CD4-positive, alpha-beta T cell (primary cell): ENCODE measurements around the gene ADGRD1. TPM values are rescaled to one million over a fixed set of nuclear protein-coding genes. Genes with fewer than 3 reads are reported as not detected.
"Not testable (repeated sequence)": the region's sequence is repeated elsewhere in the genome, so short reads cannot be mapped to it uniquely, and the experiment has no call there.

ENCODE experiments used
- ATAC-seq: fragments of 200-7000 bp; cut with Tn5 transposase; one replicate; pipeline ENCODE4 v1.10.0; 2022; ENCODE audit warnings: mild to moderate bottlenecking; ENCODE audit not compliant: poor library complexity
- CTCF ChIA-PET: fragments of 350-600 bp; sonication (Branson Sonifier 250); formaldehyde crosslinking; loops from one replicate; lab custom pipeline; 2021; ENCODE audit warnings: antibody characterized with exemption, inconsistent platforms; lab: Charles Lee
- POLR2A ChIA-PET: fragments of 350-600 bp; sonication (Branson Sonifier 250); formaldehyde crosslinking; loops from one replicate; lab custom pipeline; 2021; ENCODE audit warnings: antibody characterized with exemption, inconsistent platforms; lab: Charles Lee
- DNase-seq, 14 experiments: peaks; one replicate each; pipeline ENCODE4 v3.0.0-alpha.2; 2013 to 2020; ENCODE audit warnings: mixed read lengths in 2 of 14
- H3K27ac ChIP-seq, 2 donors: one replicate each; pipeline versions ENCODE4 v1.5.1 to v1.7.0; 2013; ENCODE audit warnings: low read length in 2 of 2, low read depth in 1 of 2, mild to moderate bottlenecking in 1 of 2
- H3K27me3 ChIP-seq, 2 experiments: 1 replicate in 1 of 2; 2 replicates in 1 of 2; pipeline versions ENCODE4 v1.6.1 to v1.7.0; 2013; ENCODE audit warnings: low read length in 2 of 2, control low read depth in 1 of 2, mild to moderate bottlenecking in 1 of 2, moderate library complexity in 1 of 2; ENCODE audit not compliant: insufficient read depth in 2 of 2, control insufficient read depth in 1 of 2
- H3K36me3 ChIP-seq: one replicate; pipeline ENCODE4 v1.6.1; 2013; ENCODE audit warnings: low read length, control low read depth; ENCODE audit not compliant: insufficient read depth
- H3K4me1 ChIP-seq: one replicate; pipeline ENCODE4 v1.6.1; 2013; ENCODE audit warnings: low read length, control low read depth; ENCODE audit not compliant: insufficient read depth
- H3K4me3 ChIP-seq: one replicate; pipeline ENCODE4 v1.5.1; 2013; ENCODE audit warnings: mild to moderate bottlenecking, low read length, moderate library complexity
- H3K9me3 ChIP-seq, 2 experiments: 1 replicate in 1 of 2; 2 replicates in 1 of 2; pipeline versions ENCODE4 v1.6.1 to v1.7.0; 2013; ENCODE audit warnings: low read length in 2 of 2, mild to moderate bottlenecking in 2 of 2, control low read depth in 1 of 2, moderate library complexity in 1 of 2; ENCODE audit not compliant: control insufficient read depth in 1 of 2, insufficient read depth in 1 of 2
- H3K27ac Mint-ChIP-seq: one replicate; pipeline ENCODE4 v1.8.0; 2020; ENCODE audit warnings: mixed read lengths
- H3K27me3 Mint-ChIP-seq: one replicate; pipeline ENCODE4 v1.8.0; 2021; ENCODE audit warnings: mixed read lengths
- H3K36me3 Mint-ChIP-seq: one replicate; pipeline ENCODE4 v1.8.0; 2021; ENCODE audit warnings: low read depth, mixed read lengths
- H3K4me1 Mint-ChIP-seq: one replicate; pipeline ENCODE4 v1.8.0; 2021; ENCODE audit warnings: low read depth, mixed read lengths
- H3K4me3 Mint-ChIP-seq: one replicate; pipeline ENCODE4 v1.8.0; 2020; ENCODE audit warnings: mild to moderate bottlenecking, mixed read lengths
- H3K9me3 Mint-ChIP-seq: one replicate; pipeline ENCODE4 v1.8.0; 2020; ENCODE audit warnings: mixed read lengths
- intact Hi-C, 2 experiments: fragments of 100-400 bp; cut with DNase I in 1 of 2; cut with micrococcal nuclease in 1 of 2; formaldehyde crosslinking; loops; one replicate each; pipeline versions ENCODE4 v1.15.1 to v1.9.0; 2023 to 2025; cut with DNase I, micrococcal nuclease
- total RNA-seq, 174 experiments: library from RNA in 2 of 174; stranded (reverse) in 2 of 174; gene quantifications; one replicate each; pipeline ENCODE4 v1.2.3 and lab custom pipeline; 2021 to 2026
- TF ChIP-seq, protein P1 (sequence below): fragments of 200-600 bp; IDR thresholded peaks from one replicate; pipeline ENCODE4 v1.8.0; 2022; ENCODE audit warnings: antibody characterized with exemption, mild to moderate bottlenecking

Gene ADGRD1
- total RNA-seq, 2 experiments from 2014 or later: 0.22 TPM; not detected in 1

DNA sequence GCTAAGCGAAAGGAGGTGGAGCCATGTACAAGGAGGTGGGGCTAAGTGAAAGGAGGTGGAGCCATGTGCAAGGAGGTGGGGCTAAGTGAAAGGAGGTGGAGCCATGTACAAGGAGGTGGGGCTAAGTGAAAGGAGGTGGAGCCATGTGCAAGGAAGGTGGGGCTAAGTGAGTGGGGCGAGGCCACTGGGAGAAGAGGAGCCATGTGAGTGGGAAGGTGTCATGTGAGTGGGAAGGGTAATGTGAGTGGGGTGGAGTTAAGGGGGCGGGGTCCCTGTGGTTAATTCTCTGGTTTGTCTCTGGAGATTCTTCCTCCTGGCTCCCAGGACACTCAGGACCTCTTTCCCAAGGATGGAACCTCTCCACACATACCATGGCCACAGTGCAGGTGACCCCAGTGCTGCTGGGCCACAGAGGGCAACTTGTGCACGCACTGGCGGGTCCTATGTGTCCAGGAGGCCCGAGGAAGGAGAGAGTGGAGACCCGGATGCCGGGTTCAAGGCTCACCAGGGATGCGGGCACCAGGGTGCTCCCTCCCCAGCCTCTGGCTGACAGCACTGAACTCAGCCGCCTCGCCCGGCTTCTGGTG is 117.6 kb downstream of the ADGRD1 start:
- H3K36me3 ChIP-seq, DNase-seq, H3K27me3 Mint-ChIP-seq, CTCF ChIA-PET, H3K4me3 ChIP-seq, intact Hi-C loops, H3K9me3 ChIP-seq, H3K27ac ChIP-seq, POLR2A ChIA-PET, H3K4me1 Mint-ChIP-seq, H3K4me3 Mint-ChIP-seq, H3K4me1 ChIP-seq, H3K27me3 ChIP-seq, ATAC-seq, H3K36me3 Mint-ChIP-seq, H3K9me3 Mint-ChIP-seq, H3K27ac Mint-ChIP-seq: not testable (repeated sequence)

DNA sequence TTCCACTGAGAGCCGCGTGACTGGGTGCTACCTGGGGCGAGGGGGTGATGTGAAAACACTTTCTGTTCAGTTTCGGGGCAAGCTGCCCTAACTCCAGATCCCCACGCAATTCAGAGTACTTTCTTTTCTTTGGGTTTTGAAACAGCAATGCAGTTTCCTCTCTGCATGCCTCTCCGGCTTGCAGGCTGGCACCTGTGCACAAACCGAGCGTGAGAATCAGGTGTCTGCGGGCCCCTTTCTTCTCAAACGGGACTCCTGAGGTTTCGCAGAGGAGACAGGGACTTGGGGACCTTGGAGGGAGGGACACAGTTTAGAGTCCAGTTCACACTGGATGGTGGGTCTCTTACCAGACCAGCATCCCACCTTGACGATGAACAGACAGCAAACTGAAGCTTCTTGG is 118.2 kb downstream of the ADGRD1 start:
- H3K27me3 ChIP-seq, CTCF ChIA-PET, H3K36me3 Mint-ChIP-seq, H3K27ac ChIP-seq, H3K4me3 ChIP-seq, POLR2A ChIA-PET, H3K4me1 Mint-ChIP-seq, ATAC-seq, H3K27ac Mint-ChIP-seq, H3K27me3 Mint-ChIP-seq, H3K9me3 Mint-ChIP-seq, DNase-seq, H3K36me3 ChIP-seq, H3K4me3 Mint-ChIP-seq, intact Hi-C loops, H3K9me3 ChIP-seq, H3K4me1 ChIP-seq: not testable (repeated sequence)

DNA sequence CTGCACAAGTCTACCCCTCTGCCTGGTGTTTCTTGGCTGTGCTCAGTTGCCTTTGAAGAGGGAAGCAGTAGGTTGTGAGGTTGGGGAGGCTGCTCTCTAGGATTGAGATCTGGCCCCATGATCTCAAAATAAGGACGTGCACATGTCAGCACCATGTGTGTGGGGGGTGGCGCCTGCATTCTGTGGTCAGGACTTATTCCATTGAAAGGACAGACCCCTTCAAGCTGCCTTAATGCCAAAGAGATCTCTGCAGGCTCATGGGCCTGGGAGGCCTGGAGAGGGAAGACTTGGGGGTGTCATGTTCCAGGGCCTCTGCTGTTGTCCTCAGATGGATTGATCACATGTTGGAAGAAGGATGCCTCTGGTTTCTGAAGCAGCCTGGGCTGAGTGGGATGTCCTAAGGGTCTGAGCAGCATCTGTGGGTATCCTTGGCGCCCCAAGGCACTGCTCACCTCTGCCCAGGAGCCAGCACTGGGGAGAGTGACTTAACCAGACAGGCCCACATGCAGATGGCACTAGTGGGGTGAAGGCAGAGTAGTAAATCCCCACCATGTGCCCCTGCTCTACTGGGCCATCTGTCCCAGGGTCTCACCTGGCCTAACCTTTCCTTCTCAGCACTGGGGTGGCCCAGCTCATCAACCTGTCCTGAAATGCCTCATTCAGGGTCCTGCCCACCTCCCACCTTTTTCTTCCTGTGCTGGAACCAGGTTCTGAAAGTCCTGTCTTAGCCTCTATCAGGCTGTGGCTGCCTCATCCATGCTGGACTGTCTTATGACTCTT is 118.9 kb downstream of the ADGRD1 start:
- Mint-ChIP-seq H3K36me3 (no peaks in the 10 kb centered on the region), H3K9me3 (no peaks in the 10 kb centered on the region), H3K27ac (no peak overlapping the region), H3K4me3 (no peak overlapping the region), H3K4me1 (no peaks in the 10 kb centered on the region), H3K27me3 (no peaks in the 10 kb centered on the region)
- TF ChIP-seq, protein P1, sequence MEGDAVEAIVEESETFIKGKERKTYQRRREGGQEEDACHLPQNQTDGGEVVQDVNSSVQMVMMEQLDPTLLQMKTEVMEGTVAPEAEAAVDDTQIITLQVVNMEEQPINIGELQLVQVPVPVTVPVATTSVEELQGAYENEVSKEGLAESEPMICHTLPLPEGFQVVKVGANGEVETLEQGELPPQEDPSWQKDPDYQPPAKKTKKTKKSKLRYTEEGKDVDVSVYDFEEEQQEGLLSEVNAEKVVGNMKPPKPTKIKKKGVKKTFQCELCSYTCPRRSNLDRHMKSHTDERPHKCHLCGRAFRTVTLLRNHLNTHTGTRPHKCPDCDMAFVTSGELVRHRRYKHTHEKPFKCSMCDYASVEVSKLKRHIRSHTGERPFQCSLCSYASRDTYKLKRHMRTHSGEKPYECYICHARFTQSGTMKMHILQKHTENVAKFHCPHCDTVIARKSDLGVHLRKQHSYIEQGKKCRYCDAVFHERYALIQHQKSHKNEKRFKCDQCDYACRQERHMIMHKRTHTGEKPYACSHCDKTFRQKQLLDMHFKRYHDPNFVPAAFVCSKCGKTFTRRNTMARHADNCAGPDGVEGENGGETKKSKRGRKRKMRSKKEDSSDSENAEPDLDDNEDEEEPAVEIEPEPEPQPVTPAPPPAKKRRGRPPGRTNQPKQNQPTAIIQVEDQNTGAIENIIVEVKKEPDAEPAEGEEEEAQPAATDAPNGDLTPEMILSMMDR: no peak
- Histone ChIP-seq H3K36me3 (no peaks in the 10 kb centered on the region), H3K9me3 (peaks cover 0 to 9% of the 10 kb centered on the region in 2 experiments), H3K4me1 (no peaks in the 10 kb centered on the region), H3K27me3 (peaks cover 0 to 2% of the 10 kb centered on the region in 2 experiments), H3K4me3 (no peak overlapping the region), H3K27ac (no peak overlapping the region)
- ChIA-PET CTCF (no interaction called here), POLR2A (no interaction called here)
- ATAC-seq (no peak), DNase-seq (no peak)
- intact Hi-C loops: no loop called here

DNA sequence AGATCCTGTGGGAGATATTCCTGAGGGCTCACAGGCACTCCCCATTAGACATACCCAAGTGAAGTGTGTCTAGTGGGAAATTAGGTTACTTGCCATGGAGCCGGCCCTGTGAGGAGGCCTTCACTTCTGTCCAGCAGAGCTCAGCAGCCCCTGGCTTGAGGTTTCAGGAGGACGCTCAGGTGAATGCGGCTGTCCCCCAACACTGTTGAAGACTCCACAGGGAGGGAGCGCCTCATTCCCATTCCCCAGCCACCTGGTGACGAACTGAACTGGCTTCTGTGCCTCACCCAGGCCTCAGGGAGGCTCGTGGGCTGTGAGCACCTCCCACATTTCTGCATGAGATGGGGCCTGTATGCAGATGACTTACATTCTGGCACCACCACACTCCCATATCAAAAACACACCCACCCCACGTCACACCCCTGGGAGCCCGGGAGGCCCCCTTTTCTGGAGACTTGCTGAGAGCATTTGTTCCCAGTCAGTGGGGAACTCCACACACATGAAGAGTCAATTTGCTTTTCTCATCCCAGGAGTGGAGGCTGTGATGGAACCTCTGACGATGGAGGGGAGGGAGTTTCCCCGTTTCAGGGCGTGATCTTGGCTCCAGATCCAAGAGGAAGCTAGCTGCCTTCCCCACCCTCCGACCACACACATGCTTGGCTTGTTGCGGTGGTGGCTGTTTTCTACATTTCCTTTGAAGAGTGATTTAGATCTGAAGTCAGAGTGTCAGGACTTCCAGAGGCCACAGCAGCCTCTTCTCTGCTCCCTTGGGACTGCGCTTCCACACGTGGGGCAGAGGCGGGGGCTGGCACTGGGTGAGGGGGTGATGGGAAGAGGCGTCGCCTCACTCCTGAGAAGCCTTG is 120.7 kb downstream of the ADGRD1 start:
- Histone ChIP-seq H3K27ac (no peak overlapping the region), H3K27me3 (peaks cover 0 to 2% of the 10 kb centered on the region in 2 experiments), H3K9me3 (peaks cover 0 to 9% of the 10 kb centered on the region in 2 experiments), H3K4me3 (no peak overlapping the region), H3K36me3 (no peaks in the 10 kb centered on the region), H3K4me1 (no peaks in the 10 kb centered on the region)
- H3K27me3 Mint-ChIP-seq: peaks cover 6% of the 10 kb centered on the region
- intact Hi-C loops: no loop called here
- H3K9me3 Mint-ChIP-seq: no peaks in the 10 kb centered on the region
- DNase-seq (no peak), ATAC-seq (no peak)
- ChIA-PET CTCF (no interaction called here), POLR2A (no interaction called here)
- H3K4me3 Mint-ChIP-seq: no peak overlapping the region
- TF ChIP-seq, protein P1: no peak
- H3K27ac Mint-ChIP-seq: no peak overlapping the region
- H3K4me1 Mint-ChIP-seq: no peaks in the 10 kb centered on the region
- no peaks in the 10 kb centered on the region for H3K36me3 Mint-ChIP-seq
